Gastrocnemius medialis (tissue), 4 donors: ENCODE data around the gene LRP5. TPM values are rescaled to one million over a fixed set of nuclear protein-coding genes. Genes with fewer than 3 reads are reported as not detected.

Source experiments
- ATAC-seq, 2 donors: fragments of 150-250 bp; one replicate each; pipeline ENCODE4 v1.9.1; 2016
- DNase-seq, 2 donors: peaks; one replicate each; pipeline ENCODE4 v3.0.0-alpha.2; 2019
- H3K27ac ChIP-seq, 4 donors: fragments of 200-600 bp; sonication (generic); 1 replicate in 1 of 4; 2 replicates in 3 of 4; pipeline ENCODE4 v1.5.1; 2016 to 2018; ENCODE audit warnings: mild to moderate bottlenecking in 2 of 4, moderate library complexity in 1 of 4
- H3K27me3 ChIP-seq, 3 donors: fragments of 200-600 bp; sonication (generic) in 2 of 3; 1 replicate in 1 of 3; 2 replicates in 2 of 3; pipeline versions ENCODE4 v1.5.1 to v1.6.0; 2016 to 2019; ENCODE audit warnings: mild to moderate bottlenecking in 1 of 3, moderate library complexity in 1 of 3
- H3K36me3 ChIP-seq, 2 donors: fragments of 200-600 bp; sonication (generic) in 1 of 2; one replicate each; pipeline ENCODE4 v1.5.1; 2017 to 2018
- H3K4me1 ChIP-seq, 2 donors: fragments of 200-600 bp; sonication (generic) in 1 of 2; one replicate each; pipeline ENCODE4 v1.5.1; 2016 to 2017; ENCODE audit warnings: mild to moderate bottlenecking in 2 of 2
- H3K4me3 ChIP-seq, 4 donors: fragments of 200-600 bp; sonication (generic) in 3 of 4; 1 replicate in 1 of 4; 2 replicates in 3 of 4; pipeline ENCODE4 v1.5.1; 2016 to 2019; ENCODE audit warnings: mild to moderate bottlenecking in 2 of 4
- H3K9me3 ChIP-seq, 3 donors: fragments of 200-600 bp; sonication (generic) in 2 of 3; 1 replicate in 1 of 3; 2 replicates in 2 of 3; pipeline ENCODE4 v1.5.1; 2016 to 2019
- POLR2A ChIP-seq, 2 donors: fragments of 450-650 bp; IDR thresholded peaks; one replicate each; pipeline ENCODE4 v1.6.1; 2017; ENCODE audit warnings: antibody characterized with exemption in 2 of 2, mild to moderate bottlenecking in 2 of 2, moderate library complexity in 2 of 2
- in situ Hi-C, 4 donors: fragments of 200-750 bp; cut with MboI; loops; one replicate each; pipeline versions ENCODE4 v1.15.0 to v1.8.0; 2017; ENCODE audit warnings: low sequenced_read_pairs in 4 of 4
- intact Hi-C: fragments of 100-400 bp; cut with DNase I; formaldehyde crosslinking; loops from one replicate; pipeline ENCODE4 v1.15.1; 2023; ENCODE audit warnings: low total_unique reads
- total RNA-seq, 4 donors: library from RNA; depleted of rRNA; stranded (reverse); fragments of >200 nt; gene quantifications; one replicate each; pipeline versions ENCODE4 v1.1.0 to v1.2.3, GENCODE V29; 2016
- TF ChIP-seq, protein P1 (sequence below), 5 experiments: fragments of 450-650 bp in 3 of 5; fragments of 200-600 bp in 2 of 5; sonication (generic) in 2 of 5; IDR thresholded peaks in 4 of 5; conservative IDR thresholded peaks in 1 of 5; 1 replicate in 4 of 5; 2 replicates in 1 of 5; pipeline ENCODE4 v1.5.1; 2016 to 2019; ENCODE audit warnings: antibody characterized with exemption in 5 of 5, mild to moderate bottlenecking in 3 of 5, moderate library complexity in 3 of 5

The LRP5 gene
- total RNA-seq, 4 donors from 2014 or later: 3.7 to 12.3 (median 8.1) TPM

DNA sequence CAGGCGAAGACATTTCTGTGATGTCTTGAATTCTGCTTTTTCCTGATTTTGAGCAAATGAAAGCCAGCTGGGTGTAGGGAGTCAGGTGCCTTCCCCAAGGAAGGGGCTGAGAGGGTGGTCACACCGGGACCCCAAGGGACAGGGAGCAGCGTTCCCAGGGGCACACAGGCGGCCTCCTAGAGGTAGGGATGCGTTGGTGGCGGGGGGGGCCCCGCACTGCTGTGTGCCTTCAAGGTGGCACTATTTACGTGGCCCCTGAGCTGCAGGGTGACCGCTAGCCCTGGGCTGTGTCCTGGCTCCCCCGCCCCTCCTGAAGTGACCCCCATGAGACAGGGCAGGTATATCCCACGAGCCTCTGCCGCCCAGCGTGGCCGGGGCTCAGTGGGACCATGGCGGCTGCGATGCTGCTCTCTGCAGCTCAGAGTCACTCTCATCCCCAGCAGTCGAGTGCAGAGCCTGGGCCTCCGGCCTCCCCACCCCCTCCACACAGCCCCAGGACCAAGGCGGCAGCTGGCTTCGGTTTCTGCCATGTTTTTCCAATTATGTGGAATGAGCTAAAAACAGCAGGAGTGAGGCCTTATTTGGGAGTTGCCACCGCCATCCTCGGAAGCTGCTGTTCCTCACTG lies 60.9 kb downstream of the LRP5 start:
- intact Hi-C loops (no loop called here), in situ Hi-C loops (no loop called here)
- no peak for TF ChIP-seq POLR2A (IDR thresholded peaks at IDR 0.05)
- TF ChIP-seq, protein P1, sequence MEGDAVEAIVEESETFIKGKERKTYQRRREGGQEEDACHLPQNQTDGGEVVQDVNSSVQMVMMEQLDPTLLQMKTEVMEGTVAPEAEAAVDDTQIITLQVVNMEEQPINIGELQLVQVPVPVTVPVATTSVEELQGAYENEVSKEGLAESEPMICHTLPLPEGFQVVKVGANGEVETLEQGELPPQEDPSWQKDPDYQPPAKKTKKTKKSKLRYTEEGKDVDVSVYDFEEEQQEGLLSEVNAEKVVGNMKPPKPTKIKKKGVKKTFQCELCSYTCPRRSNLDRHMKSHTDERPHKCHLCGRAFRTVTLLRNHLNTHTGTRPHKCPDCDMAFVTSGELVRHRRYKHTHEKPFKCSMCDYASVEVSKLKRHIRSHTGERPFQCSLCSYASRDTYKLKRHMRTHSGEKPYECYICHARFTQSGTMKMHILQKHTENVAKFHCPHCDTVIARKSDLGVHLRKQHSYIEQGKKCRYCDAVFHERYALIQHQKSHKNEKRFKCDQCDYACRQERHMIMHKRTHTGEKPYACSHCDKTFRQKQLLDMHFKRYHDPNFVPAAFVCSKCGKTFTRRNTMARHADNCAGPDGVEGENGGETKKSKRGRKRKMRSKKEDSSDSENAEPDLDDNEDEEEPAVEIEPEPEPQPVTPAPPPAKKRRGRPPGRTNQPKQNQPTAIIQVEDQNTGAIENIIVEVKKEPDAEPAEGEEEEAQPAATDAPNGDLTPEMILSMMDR (IDR thresholded peaks at IDR 0.05 in 4 of 5, conservative IDR thresholded peaks at IDR 0.05 in 1 of 5): no peak
- H3K4me3 ChIP-seq: peak overlapping the region in 1 of 4 donors; percentile 17
- no peaks in the 10 kb centered on the region for H3K27me3 ChIP-seq
- DNase-seq (no peak), ATAC-seq (peak in 1 of 2 donors; percentile 8)
- H3K9me3 ChIP-seq: no peaks in the 10 kb centered on the region
- peak overlapping the region in 3 of 4 donors; percentile 50 to 77 (median 68) for H3K27ac ChIP-seq
- H3K36me3 ChIP-seq: no peaks in the 10 kb centered on the region
- H3K4me1 ChIP-seq: peaks cover 59 to 68% of the 10 kb centered on the region in 2 donors

DNA sequence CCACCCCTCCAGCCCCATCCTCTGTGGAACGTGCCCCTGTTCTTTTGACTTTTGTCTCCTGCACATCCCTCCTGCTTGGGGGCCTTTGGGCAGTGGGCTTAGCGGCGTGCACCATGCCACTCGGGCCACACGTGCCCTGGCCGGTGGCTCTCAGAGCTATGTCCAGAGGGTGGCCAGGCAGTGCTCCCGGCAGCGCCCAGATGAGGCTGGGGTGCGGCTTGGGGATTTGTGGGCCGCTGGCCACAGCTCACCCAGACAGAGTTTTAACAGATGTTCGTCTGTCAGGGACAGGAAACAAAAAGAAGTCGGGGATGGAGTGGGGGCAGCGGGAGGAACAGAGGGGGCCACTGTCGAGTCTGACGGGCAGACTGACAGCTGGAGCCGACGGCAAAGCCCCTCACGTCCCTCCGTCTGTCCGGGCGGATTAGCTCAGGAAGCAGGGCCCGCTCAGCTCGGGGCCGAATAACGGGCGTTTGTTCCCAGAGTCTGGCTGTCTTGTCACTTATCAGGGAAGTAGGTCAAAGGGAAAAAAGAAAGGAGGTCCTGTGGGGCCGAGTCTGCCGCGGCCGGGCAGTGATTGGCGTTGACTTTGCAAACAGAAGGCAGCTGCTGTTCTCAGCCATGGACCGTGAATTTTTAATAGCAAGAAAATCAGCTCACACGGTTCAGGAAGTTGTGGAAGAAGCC lies 61.6 kb downstream of the LRP5 start:
- ATAC-seq (peak; percentile 24 to 29), DNase-seq (no peak)
- TF ChIP-seq POLR2A (IDR thresholded peaks at IDR 0.05): no peak
- TF ChIP-seq, protein P1 (IDR thresholded peaks at IDR 0.05 in 4 of 5, conservative IDR thresholded peaks at IDR 0.05 in 1 of 5): no peak
- intact Hi-C loops (no loop called here), in situ Hi-C loops (no loop called here)
- H3K27ac ChIP-seq: peak overlapping the region; percentile 50 to 77 (median 62)
- peaks cover 59 to 68% of the 10 kb centered on the region in 2 donors for H3K4me1 ChIP-seq
- no peaks in the 10 kb centered on the region for H3K9me3 ChIP-seq
- peak overlapping the region; percentile 8 to 46 (median 28) for H3K4me3 ChIP-seq
- no peaks in the 10 kb centered on the region for H3K27me3 ChIP-seq
- no peaks in the 10 kb centered on the region for H3K36me3 ChIP-seq

- ATAC-seq (peak in 1 of 2 donors; percentile 13), DNase-seq (no peak)
- peaks cover 64 to 67% of the 10 kb centered on the region in 2 donors for H3K4me1 ChIP-seq
- in situ Hi-C loops: no loop called here
- TF ChIP-seq POLR2A (IDR thresholded peaks at IDR 0.05): no peak
- TF ChIP-seq, protein P1 (IDR thresholded peaks at IDR 0.05 in 4 of 5, conservative IDR thresholded peaks at IDR 0.05 in 1 of 5): no peak
- intact Hi-C loops: no loop called here
- H3K9me3 ChIP-seq: no peaks in the 10 kb centered on the region
- peak overlapping the region; percentile 8 to 46 (median 28) for H3K4me3 ChIP-seq
- H3K27ac ChIP-seq: peak overlapping the region in 3 of 4 donors; percentile 50 to 77 (median 56)
- no peaks in the 10 kb centered on the region for H3K27me3 ChIP-seq
- H3K36me3 ChIP-seq: no peaks in the 10 kb centered on the region
Observed at GRCh38 chr11:68374531-68374930, 62.1 kb downstream of the LRP5 start.

- H3K4me1 ChIP-seq: peaks cover 57 to 59% of the 10 kb centered on the region in 2 donors
- intact Hi-C loops: no loop called here
- ATAC-seq (no peak), DNase-seq (no peak)
- H3K9me3 ChIP-seq: no peaks in the 10 kb centered on the region
- in situ Hi-C loops: no loop called here
- no peaks in the 10 kb centered on the region for H3K36me3 ChIP-seq
- H3K27ac ChIP-seq: no peak overlapping the region
- no peak overlapping the region for H3K4me3 ChIP-seq
- no peaks in the 10 kb centered on the region for H3K27me3 ChIP-seq
- TF ChIP-seq, protein P1 (IDR thresholded peaks at IDR 0.05 in 4 of 5, conservative IDR thresholded peaks at IDR 0.05 in 1 of 5): no peak
- no peak for TF ChIP-seq POLR2A (IDR thresholded peaks at IDR 0.05)
Observed at GRCh38 chr11:68375337-68375736, 62.9 kb downstream of the LRP5 start.
